Loucy (cell line): ENCODE data around the gene ZNF516.
A peak's percentile ranks its signal among the peaks of the same experiment; 100 is the strongest.

ENCODE experiments used
- H2AFZ ChIP-seq: fragments of 200-600 bp; sonication (generic); 2 replicates; pipeline ENCODE4 v1.6.0; 2016; ENCODE audit warnings: antibody characterized with exemption, mild to moderate bottlenecking, low read length, moderate library complexity
- H3F3A ChIP-seq: fragments of 200-600 bp; 2 replicates; pipeline ENCODE4 v1.6.0; 2016; ENCODE audit warnings: antibody characterized with exemption, low read depth, mild to moderate bottlenecking
- H3K27me3 ChIP-seq: fragments of 200-600 bp; sonication (generic); 2 replicates; pipeline ENCODE4 v1.6.1; 2014; ENCODE audit warnings: low read length, mild to moderate bottlenecking; ENCODE audit not compliant: insufficient read depth, poor library complexity, severe bottlenecking
- H3K36me3 ChIP-seq: fragments of 200-600 bp; sonication (generic); 2 replicates; pipeline ENCODE4 v1.6.1; 2016; ENCODE audit warnings: low read length; ENCODE audit not compliant: insufficient read depth
- H3K4me1 ChIP-seq: fragments of 200-600 bp; sonication (generic); 2 replicates; pipeline ENCODE4 v1.5.1; 2014; ENCODE audit warnings: low read length, mild to moderate bottlenecking; ENCODE audit not compliant: insufficient read depth, poor library complexity, severe bottlenecking
- H3K4me2 ChIP-seq: fragments of 200-600 bp; sonication (generic); 2 replicates; pipeline ENCODE4 v1.6.0; 2014; ENCODE audit warnings: antibody characterized with exemption, low read length, low read depth, mild to moderate bottlenecking; ENCODE audit not compliant: poor library complexity, severe bottlenecking
- H3K4me3 ChIP-seq: fragments of 200-600 bp; sonication (generic); 2 replicates; pipeline ENCODE4 v1.5.1; 2014; ENCODE audit warnings: low read length, mild to moderate bottlenecking, mixed read lengths; ENCODE audit not compliant: poor library complexity, severe bottlenecking
- H3K79me2 ChIP-seq: fragments of 200-600 bp; sonication (generic); 2 replicates; pipeline ENCODE4 v1.6.1; 2014; ENCODE audit warnings: low read length; ENCODE audit not compliant: insufficient read depth
- H3K9ac ChIP-seq: fragments of 200-600 bp; sonication (generic); 2 replicates; pipeline ENCODE4 v1.6.0; 2014; ENCODE audit warnings: mild to moderate bottlenecking, low read depth, low read length, moderate library complexity; ENCODE audit not compliant: poor library complexity, severe bottlenecking
- H3K9me2 ChIP-seq: fragments of 200-600 bp; sonication (generic); replicated peaks from 2 replicates; pipeline ENCODE4 v1.6.1; 2016; ENCODE audit warnings: low read depth, low read length, mixed read lengths
- H3K9me3 ChIP-seq: fragments of 200-600 bp; sonication (generic); 2 replicates; pipeline ENCODE4 v1.6.1; 2014; ENCODE audit warnings: mild to moderate bottlenecking, antibody characterized with exemption, low read length, low read depth; ENCODE audit not compliant: insufficient read depth
- H4K20me1 ChIP-seq: fragments of 200-600 bp; sonication (generic); 2 replicates; pipeline ENCODE4 v1.6.0; 2014; ENCODE audit warnings: antibody characterized with exemption, low read length, mild to moderate bottlenecking; ENCODE audit not compliant: insufficient read depth, poor library complexity, severe bottlenecking
- EZH2phosphoT487 ChIP-seq: fragments of 200-600 bp; IDR thresholded peaks from 2 replicates; pipeline ENCODE4 v1.6.1; 2018; ENCODE audit warnings: antibody characterized with exemption, mild to moderate bottlenecking, moderate library complexity, borderline replicate concordance
- TF ChIP-seq, protein P1 (sequence below): fragments of 200-600 bp; sonication (generic); conservative IDR thresholded peaks from 2 replicates; pipeline ENCODE4 v1.5.1; 2014; ENCODE audit warnings: mild to moderate bottlenecking, antibody characterized with exemption, low read length

The ZNF516 gene

DNA sequence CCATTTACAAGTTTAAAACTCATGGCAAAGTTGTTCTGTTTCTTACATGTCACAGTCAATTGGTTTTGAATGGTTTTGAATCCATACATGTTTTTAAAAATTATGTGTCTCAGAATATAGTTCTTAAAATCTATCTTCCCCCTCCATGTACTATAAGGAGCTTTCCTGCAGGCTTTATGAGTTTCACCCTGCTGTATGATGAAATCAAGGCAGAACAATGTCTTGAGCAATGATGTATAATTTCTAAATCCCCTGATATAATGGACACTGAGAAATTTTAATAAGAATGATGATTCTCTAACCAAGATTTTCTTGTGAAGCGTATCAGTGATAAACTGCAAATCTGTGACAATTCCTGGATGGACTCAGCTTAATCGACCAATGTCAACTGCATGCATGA is 10.6 kb upstream of the ZNF516 start:
- Histone ChIP-seq H3K9me2 (no peaks in the 10 kb centered on the region), H3K27me3 (no peaks in the 10 kb centered on the region), H3K4me2 (no peak overlapping the region), H3K9ac (no peak overlapping the region), H2AFZ (no peak overlapping the region), H4K20me1 (no peaks in the 10 kb centered on the region), H3K9me3 (no peaks in the 10 kb centered on the region), H3K36me3 (no peaks in the 10 kb centered on the region), H3K79me2 (no peaks in the 10 kb centered on the region), H3K4me1 (no peaks in the 10 kb centered on the region), H3F3A (no peaks in the 10 kb centered on the region), H3K4me3 (no peak overlapping the region)
- TF ChIP-seq, protein P1, sequence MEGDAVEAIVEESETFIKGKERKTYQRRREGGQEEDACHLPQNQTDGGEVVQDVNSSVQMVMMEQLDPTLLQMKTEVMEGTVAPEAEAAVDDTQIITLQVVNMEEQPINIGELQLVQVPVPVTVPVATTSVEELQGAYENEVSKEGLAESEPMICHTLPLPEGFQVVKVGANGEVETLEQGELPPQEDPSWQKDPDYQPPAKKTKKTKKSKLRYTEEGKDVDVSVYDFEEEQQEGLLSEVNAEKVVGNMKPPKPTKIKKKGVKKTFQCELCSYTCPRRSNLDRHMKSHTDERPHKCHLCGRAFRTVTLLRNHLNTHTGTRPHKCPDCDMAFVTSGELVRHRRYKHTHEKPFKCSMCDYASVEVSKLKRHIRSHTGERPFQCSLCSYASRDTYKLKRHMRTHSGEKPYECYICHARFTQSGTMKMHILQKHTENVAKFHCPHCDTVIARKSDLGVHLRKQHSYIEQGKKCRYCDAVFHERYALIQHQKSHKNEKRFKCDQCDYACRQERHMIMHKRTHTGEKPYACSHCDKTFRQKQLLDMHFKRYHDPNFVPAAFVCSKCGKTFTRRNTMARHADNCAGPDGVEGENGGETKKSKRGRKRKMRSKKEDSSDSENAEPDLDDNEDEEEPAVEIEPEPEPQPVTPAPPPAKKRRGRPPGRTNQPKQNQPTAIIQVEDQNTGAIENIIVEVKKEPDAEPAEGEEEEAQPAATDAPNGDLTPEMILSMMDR = no peak
- no peak for TF ChIP-seq EZH2phosphoT487

DNA sequence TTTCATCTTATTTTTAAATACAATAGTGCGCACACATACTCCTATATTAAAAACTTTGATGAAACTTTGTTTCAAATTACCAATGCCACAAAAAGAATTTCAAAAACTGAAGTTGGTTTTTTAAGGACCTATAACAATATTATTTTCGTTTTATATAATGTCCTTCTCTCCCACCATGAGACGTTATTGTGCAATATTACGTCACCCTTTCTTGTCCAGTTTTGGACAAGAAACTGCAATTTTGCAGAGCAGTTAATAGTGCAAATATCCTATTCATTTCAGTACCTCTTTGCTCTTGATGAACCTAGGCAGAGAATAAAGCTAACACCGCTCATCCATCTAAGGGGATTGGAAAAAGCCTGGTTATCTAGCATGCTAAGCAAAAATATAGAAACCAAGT is 9.7 kb upstream of the ZNF516 start:
- H4K20me1 ChIP-seq = no peaks in the 10 kb centered on the region
- H3K4me3 ChIP-seq = no peak overlapping the region
- no peaks in the 10 kb centered on the region for H3K36me3 ChIP-seq
- H3K9me2 ChIP-seq = no peaks in the 10 kb centered on the region
- H3F3A ChIP-seq = no peaks in the 10 kb centered on the region
- TF ChIP-seq EZH2phosphoT487 = no peak
- TF ChIP-seq, protein P1 = no peak
- no peaks in the 10 kb centered on the region for H3K9me3 ChIP-seq
- no peaks in the 10 kb centered on the region for H3K4me1 ChIP-seq
- H3K9ac ChIP-seq = no peak overlapping the region
- H3K4me2 ChIP-seq = no peak overlapping the region
- H3K79me2 ChIP-seq = no peaks in the 10 kb centered on the region
- no peaks in the 10 kb centered on the region for H3K27me3 ChIP-seq
- H2AFZ ChIP-seq = no peak overlapping the region

DNA sequence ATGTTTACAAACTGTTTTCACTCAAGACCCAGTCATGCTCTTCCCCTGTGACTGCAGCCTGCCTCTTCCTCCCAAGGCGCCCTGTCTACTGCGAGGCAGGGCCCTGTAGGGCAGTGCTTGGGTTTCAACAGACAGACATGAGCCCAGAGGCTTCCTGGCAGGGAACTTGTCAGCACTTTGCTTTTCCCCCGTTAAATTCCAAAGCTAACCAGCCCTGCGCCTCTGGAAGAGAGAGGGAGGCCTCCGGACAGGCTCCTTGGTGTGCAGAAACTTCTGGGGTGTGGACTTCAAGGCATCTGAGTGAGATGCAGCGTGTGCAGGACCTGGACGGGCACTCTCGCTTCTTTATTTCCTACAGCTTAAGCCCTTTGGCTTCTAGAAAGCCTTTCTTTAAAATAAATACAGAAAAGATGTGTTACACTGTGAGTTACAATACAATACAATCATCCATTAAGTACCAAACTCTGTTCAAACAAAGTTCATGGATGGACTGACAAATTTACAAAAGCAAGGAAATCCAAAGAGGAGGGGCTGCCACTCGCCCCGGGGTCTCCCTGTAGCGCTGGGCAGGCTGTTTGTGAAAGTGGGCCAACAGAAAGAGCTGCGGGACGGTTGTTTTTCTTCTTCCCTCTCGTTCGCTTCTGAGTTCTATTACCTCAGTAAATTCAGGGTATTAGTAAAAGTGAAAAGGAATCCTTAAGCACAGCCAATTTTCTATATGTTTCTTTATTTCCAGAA is 8.8 kb upstream of the ZNF516 start:
- Histone ChIP-seq H2AFZ (0 out of 2 replicates have a peak overlapping the region, but pooled peaks have one; percentile 15), H3K4me2 (no peak overlapping the region), H3K9me2 (no peaks in the 10 kb centered on the region), H3K9ac (no peak overlapping the region), H3K4me1 (no peaks in the 10 kb centered on the region), H4K20me1 (no peaks in the 10 kb centered on the region), H3K27me3 (no peaks in the 10 kb centered on the region), H3K4me3 (no peak overlapping the region), H3K9me3 (no peaks in the 10 kb centered on the region), H3F3A (no peaks in the 10 kb centered on the region), H3K79me2 (no peaks in the 10 kb centered on the region), H3K36me3 (no peaks in the 10 kb centered on the region)
- TF ChIP-seq EZH2phosphoT487 = no peak
- TF ChIP-seq, protein P1 = no peak
